A204.1 (cell line): ENCODE data around the gene PKD1.

Source experiments
- FAIRE-seq: peaks from 2 replicates; lab custom pipeline; 2012; peaks lifted over from hg19 to GRCh38; lab: Jason Lieb, UNC

PKD1 gene

DNA sequence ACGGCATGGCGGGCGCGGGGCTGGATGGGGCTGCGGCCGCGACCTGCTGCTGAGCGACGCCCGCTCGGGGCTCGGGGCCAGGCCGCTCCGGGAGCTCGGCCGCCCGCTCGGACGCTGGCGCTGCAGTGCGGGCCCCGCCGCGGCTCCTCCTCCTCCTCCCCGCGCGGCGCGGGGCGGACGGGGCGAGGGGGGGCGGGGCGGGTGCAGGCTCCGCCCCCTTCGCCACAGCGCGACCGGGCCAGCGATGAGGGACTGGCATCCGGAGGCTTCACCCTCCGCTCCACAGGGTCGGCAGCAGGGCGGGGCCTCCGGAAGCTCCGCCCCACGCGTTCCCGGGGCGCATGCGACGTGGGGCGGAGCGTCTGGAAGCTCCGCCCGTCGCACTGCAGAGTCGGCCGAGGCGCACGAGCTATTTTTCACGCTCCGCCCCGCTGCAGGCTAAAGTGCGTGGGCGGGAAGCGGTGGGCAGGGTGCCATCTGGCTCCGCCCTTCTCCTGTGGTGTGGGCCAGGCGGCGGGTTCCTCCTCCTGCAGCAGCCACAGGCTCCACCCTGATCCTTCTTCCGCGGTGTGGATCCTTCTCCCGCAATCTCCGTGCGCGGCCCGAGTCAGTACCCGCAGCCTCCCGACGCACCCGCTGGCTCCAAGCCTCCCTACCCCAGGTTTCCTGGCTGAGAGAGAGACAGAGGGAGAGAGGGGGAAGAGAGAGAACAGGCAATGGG lies at the start of gene PKD1:
PKD1 (minus strand) TSS at position 129 of the 721 bp plus-strand sequence. CDS start 209 bp downstream, outside the sequence.
- FAIRE-seq = peak; percentile 90

DNA sequence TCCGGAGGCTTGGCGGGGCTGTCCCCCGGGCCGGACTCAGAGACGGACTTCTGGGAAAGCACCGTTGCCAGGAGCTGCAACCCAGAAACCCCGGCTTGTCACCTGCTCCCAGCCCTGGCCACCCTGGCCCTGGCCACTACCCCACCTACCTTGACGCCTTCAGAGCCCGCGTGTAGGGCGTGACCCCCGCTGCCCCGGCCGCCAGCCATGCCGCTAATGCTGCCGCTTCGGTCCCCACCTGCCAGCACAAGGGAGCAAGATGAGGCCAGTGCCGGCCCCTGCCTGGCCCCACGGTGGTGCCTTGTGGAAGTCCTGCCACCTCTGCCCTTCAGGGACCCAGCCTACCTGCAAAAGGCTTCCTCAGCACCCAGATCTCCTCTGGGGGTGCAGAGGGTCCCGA lies 49.3 kb upstream of the PKD1 start:
- FAIRE-seq = no peak

DNA sequence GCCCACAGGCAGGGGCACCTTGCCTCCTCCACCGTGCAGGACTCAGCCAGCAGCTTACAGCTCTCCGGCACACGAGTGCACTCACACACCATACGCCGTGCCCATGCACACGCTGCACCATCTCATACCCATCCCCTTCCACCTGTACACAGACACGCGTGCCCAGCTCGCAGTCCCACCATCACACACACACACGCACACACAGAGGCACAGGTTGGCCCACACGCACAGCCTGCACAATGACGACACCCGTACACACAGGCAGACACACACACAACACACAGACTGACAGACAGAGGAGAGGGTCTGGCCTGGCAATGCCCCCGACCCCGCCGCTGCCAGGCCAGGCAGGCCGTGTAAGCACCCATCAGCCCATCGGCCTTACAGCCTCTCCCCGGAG lies 48.6 kb upstream of the PKD1 start:
- no peak for FAIRE-seq

DNA sequence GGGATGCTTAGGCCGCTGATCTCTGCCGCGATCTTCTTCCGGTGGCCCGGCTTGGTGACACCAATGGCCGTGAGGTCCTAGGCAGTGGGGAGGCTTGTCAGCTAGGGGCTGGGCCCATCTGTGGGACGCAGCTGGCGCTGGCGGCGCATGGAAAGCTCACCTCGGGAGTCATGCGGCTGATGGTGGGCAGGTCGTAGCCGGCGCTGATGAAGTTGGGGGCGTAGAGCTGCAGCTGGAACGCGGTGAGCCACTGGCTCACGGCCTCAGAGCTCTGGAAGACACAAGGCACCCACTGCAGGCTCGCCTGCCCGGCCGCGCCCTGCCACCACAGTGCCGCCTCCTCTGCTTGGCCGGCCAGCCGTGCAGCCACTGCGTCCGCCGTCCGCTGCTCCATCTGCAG lies 48.0 kb upstream of the PKD1 start:
- FAIRE-seq = no peak

GRCh38 chr16:2181952-2182351 lies 46.3 kb upstream of the PKD1 start:
- FAIRE-seq = no peak

- FAIRE-seq = no peak
Measured at GRCh38 chr16:2180962-2181923, 45.5 kb upstream of the PKD1 start.

DNA sequence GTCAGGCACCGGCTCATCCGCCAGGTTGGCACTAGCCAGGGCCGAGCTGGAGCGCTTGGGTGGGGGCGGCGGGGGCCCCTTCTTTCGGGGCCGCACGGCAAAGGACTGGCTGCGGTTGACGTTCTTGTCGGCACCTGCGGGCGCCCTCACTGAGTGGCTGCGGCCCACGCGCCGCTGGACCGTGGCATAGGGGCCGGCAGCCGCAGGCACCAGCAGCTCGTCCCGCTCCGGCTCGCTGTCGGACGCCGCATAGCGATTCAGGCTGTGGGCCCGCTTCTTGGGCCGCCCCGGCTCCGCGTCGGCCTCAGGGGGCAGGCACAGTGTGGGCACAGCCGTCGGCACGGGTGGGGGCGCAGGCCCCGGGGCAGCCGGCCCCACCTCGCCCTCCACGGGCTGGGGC lies 44.8 kb upstream of the PKD1 start:
- FAIRE-seq = no peak

DNA sequence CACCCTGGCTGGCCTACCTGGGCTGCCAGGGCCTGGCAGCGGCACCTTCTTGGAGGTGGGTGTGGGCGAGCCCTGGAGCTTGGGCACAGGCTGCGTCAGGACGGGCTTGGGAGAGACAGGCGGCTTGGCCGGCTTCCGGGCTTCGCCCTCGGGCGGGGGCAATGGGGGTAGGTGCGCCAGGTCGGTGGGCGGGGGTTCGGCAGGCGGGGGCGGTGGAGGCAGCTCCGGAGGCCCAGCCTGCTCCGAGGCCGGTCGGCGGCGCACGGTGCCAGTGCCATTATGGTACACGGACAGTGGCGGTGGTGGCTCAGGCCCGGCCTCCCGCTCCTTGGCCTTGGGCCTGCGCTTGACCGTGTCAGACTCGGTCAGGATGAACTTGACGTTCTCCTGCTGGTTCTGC lies 43.9 kb upstream of the PKD1 start:
- FAIRE-seq = no peak

DNA sequence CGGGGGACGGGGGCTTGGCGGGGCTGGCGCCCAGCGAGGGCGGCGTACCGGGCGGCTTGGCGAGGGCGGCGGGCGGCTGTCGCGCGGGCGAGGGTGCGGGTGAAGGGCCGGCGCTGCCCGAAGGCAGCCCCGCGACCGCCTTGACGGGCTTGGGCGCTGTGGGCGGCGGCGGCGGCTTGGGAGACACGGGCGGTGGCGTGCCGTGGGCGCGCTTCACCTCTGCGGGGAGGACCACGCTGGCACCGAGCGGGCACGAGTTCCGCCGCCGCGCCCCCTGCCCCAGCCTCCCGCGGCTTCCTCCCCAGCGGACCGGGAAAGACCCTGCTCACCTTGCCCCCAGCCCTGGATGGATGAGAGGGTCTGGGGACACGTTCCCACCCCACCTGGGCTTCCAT lies 43.4 kb upstream of the PKD1 start:
- no peak for FAIRE-seq

GRCh38 chr16:2178321-2179106 lies 42.8 kb upstream of the PKD1 start:
- FAIRE-seq = no peak

- no peak for FAIRE-seq
Measured at GRCh38 chr16:2177561-2177960, 41.9 kb upstream of the PKD1 start.

GRCh38 chr16:2177101-2177500 lies 41.4 kb upstream of the PKD1 start:
- FAIRE-seq = no peak

DNA sequence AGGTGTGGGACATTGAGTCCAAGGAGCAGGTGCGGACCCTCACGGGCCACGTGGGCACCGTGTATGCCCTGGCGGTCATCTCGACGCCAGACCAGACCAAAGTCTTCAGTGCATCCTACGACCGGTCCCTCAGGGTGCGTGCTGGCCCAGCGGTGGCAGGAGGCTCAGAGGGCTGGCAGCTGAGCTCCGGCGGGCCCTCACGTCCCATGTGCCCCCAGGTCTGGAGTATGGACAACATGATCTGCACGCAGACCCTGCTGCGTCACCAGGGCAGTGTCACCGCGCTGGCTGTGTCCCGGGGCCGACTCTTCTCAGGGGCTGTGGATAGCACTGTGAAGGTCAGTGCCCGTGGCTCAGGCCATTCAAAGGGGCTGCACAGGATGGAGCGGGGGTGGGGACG lies 40.3 kb upstream of the PKD1 start:
- FAIRE-seq = no peak

- no peak for FAIRE-seq
Measured at GRCh38 chr16:2175454-2175853, 39.8 kb upstream of the PKD1 start.

- FAIRE-seq = no peak
Measured at GRCh38 chr16:2174396-2175131, 38.9 kb upstream of the PKD1 start.

DNA sequence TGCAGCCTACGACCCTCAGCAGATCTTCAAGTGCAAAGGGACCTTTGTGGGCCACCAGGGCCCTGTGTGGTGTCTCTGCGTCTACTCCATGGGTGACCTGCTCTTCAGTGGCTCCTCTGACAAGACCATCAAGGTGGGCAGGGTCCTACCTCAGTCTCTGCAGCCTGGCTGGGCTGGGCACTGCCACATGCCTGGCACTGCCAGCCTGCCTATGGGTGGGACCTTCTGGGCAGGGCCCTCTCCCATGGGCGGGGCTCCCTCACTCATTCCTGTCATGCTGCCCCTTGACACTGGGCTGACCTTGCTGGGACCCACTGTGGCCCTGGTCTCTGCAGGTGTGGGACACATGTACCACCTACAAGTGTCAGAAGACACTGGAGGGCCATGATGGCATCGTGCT lies 38.2 kb upstream of the PKD1 start:
- FAIRE-seq = no peak

DNA sequence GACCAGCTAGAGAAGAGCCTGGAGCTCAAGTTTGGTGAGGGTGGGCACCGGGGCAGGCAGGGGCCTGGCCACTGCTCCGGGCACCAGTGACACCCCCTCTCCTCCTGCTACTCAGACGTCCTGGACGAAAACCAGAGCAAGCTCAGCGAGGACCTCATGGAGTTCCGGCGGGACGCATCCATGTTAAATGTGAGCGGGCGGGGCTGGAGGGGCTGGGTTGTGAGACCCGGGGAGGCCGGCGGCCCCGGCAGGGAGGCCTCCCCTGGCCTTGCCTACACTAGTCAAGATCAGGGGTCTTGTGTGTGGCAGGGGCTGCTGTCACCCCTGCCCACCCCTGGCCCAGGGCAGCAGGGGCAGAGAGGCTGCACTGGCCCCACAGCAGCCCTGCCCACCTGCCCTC lies 37.7 kb upstream of the PKD1 start:
- no peak for FAIRE-seq

- no peak for FAIRE-seq
Measured at GRCh38 chr16:2172688-2173335, 37.1 kb upstream of the PKD1 start.

DNA sequence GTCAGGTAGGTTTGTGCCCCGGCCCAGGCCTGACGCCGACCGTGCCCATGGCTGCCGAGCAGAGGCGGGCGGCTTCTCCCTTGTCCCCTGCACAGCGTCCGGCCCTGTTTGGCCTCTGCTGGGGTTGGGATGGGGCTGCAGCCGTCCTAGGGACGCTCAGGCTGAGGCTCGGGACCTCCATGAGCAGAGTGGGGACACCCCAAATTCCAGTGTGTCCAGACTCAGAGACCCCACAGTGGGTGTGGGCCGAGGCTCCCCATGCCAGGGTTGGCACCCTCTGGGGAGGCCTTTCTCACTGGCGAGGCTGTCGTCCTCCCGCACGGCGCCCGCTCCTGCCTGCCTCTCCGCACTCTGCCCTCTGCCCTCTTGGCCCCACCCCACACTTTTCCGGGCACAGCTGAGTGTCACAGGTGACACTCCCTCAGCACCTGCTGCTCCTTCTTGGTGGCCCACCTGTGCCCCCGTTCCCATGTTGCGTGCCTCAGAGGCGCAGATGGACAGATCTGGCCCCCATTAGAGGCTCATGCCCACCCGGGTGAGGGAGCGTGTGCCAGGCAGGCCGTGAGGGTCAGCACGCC lies 36.0 kb upstream of the PKD1 start:
- no peak for FAIRE-seq

DNA sequence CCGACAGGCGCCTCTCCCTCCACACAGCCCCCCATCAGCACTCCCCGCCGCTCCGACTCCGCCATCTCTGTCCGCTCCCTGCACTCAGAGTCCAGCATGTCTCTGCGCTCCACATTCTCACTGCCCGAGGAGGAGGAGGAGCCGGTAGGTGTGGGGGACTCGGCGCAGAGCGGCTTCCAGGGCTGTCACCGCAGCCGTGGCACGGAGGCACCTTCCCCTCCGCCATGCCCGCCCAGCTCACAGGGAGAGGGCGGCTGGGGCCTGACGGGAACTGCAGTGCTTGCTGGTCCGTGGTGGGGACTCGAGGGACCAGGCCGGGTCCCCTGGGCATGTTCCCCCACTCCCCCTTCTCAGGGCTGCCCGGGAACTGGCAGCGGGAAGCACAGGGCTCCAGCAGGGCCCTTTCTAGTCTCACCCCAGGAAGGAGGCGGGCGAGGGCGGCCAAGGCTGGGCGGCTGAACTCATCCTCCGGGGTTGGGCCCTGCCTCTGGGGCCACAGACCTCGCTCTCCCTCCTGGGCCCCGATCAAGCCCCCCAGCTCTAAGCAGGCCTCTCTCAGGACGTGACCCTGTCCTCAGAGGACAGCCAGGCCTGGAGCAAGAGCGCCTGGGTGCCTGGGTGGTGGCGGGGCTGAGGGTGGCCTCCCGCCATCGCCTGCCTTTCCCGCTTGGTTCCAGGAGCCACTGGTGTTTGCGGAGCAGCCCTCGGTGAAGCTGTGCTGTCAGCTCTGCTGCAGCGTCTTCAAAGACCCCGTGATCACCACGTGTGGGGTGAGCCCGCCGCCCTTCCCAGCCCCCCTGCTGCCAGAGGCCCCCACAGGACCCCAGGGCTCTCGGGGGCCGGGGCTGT lies 35.1 kb upstream of the PKD1 start:
- FAIRE-seq = no peak
